Middle frontal gyrus (tissue), 1 donor: Measurements from ENCODE around the gene DBN1.
"Not testable (repeated sequence)": the region's sequence is repeated elsewhere in the genome, so short reads cannot be mapped to it uniquely, and the experiment has no call there.

Source experiments
- DNase-seq: peaks from one replicate; pipeline ENCODE4 v3.0.0-alpha.2; 2015; ENCODE audit warnings: low spot score; ENCODE audit errors: extremely low spot score

The DBN1 gene

DNA sequence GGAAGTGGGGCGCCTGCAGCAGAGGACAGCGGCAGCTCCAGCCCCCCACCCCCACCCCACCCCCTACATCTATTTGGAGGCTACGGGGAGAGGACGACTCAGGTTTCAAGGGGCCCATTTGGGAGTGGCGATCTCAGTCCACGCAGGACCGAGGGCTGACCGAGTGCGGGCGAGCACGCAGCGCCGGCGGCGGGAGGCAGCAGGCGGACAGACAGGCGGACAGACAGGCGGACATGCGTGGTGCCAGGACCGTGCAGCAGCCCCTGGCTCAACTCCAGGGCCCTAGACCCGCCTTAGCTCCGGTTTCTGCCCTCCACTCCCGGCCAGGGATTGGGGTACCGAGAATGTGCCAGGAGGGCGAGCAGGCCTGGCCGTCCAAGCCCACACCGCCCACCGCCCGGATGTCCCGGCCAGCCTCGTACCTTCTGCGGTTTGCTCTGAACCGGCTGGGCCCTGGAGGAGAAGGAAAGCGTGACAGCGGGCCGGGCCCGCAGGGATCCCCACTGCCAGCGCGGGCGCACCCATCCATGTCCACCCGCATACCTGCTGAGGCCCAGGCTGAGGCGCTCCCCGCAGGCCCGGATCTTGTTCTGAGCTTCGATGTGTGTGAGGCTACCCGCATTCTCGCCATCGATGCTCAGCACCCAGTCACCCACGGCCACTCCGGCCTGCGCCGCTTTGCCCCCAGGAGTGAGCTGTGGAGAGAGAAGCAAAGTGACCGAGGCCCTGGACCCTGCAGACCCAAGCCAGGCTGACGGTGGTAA lies 18.7 kb upstream of the DBN1 start:
- DNase-seq: no peak

DNA sequence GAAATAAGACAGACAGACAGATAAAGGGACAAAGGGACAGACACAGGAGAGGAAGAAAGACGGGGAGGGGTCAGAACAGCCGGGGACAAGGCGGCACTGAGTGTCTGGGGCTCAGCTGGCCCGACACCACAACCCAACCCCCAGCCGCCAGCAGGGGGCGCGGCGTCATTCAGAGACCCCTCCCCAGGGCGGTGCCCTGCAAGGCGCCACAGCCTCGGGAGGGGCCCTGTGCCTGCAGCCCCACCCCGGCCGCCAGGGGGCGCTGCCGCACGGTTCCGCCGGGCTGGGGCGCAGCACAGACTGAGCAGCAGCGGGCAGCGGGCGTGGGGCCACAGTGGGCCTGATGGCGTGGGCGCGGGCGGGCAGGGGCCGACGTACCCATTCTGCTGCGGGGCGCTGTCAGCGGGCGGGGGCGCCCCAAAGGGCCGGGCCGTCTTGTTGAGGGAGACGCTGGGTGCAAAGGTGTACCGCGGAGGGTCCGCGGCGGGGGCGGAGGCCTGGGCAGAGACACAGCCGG lies 18.1 kb upstream of the DBN1 start:
- no peak for DNase-seq

DNA sequence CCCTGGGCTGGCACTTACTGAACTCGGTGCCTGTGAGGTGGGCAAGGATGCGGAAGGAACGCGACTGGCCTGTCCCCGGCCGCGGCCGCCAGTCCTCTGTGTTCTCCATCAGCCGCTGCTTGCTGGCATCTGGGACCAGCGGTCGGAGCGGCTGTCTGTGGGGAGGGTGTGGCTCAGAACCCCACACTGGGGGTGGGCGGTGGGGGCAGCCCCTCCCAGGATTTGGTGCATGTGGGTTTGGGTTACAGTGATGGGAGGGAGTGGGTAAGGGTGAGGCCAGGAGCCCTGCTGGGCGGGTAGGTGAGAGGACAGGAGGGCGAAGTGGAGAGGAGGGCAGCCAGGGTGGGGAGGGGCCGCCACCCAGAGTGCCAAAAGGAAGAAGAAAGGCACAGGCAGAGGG lies 17.6 kb upstream of the DBN1 start:
- no peak for DNase-seq

DNA sequence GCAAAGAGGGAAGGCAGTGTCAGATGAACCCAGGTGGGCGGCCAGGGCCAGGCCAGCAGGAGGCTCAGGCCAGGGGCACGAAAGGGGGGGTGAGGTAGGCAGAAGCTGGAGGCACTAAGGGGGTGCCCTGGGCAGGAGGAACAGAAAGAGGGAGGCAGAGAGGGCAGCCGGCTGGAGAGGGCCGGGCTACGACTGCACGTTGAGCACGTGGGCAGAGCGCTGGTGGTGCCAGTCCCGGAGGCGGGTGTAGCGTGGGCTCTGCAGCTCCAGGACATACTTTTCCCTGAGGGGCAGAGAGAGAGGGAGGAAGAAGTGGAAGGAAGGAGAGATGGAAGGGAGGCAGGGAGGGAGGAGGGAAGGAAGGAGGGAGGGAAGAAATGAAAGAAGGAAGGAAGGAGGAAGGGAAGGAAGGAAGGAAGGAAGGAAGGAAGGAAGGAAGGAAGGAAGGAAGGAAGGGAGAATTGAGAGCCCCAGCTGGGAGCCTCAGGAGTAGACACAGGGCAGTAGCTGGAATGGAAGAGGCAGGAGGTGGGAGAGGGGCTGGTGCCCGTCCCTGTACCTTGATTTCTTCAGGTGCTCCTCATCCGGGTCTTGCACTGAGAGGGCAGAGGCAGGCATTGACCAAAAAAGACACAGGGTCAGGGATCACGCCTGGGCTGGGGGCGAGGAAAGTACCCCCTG lies 17.0 kb upstream of the DBN1 start:
- DNase-seq: no peak

DNA sequence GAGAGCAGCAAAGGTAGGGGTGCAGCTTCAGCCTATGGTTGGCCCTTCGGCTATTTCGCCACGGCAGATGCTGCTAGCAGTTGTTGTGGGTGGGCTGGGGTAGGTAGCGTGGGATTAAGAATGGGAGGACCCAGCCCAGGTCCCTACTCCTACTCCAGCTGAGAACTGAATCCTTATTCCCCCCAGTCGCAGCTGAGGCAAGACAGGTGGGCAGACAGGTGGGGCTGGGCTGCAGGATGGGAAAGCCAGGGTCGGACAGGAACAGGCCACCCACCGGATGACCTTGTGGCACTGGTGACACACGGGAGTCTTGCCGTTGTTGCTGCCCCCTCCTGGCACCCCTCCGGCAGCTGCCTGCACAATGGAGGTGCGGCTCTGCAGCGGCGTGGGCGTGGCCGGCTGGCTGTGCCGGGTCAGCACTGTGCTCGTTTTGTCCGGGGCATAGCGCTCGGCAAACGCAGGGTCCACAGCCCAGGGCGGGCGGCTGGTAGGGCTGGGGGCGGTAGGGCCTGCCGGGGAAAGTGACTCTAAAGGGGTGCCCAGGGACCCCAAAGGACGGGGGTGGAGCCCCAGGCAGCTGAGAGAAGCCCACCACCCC lies 15.8 kb upstream of the DBN1 start:
- no peak for DNase-seq

DNA sequence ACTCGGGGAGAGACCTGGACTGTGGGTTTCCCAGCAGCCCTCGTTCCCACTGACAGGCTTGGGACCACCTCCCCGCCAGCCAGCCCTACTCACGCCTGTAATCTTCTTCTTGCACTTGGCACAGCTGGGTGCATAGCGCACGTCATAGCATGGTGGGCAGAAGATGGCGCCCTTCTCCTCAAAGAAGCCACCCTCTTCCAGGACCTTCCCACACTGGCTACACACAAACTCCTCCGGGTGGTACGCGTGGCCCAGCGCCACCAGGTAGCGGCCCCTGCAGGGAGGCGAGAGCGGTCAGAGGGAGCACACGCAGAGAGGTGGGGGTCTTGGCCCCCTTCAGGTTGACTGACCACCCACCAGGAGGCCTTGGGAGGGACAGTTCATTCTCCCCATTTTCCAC lies 14.5 kb upstream of the DBN1 start:
- no peak for DNase-seq

DNA sequence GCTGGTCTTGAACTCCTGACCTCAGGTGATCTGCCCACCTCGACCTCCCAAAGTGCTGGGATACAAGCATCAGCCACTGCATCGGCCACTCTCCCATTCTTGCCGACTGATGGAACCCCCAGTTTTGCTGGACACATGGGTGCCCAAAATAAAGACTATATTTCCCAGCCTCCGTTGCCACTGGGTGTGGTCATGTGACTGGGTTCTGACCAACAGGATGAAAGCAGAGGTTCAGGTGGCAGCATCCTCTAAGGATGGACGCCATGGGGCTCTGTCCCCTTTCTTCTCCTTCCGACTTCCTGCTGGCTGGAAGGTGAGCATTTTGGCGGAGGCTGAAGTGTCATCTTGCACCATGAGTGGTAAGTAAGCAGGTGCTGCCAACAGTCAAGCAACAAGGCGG lies 13.7 kb upstream of the DBN1 start:
- no peak for DNase-seq

DNA sequence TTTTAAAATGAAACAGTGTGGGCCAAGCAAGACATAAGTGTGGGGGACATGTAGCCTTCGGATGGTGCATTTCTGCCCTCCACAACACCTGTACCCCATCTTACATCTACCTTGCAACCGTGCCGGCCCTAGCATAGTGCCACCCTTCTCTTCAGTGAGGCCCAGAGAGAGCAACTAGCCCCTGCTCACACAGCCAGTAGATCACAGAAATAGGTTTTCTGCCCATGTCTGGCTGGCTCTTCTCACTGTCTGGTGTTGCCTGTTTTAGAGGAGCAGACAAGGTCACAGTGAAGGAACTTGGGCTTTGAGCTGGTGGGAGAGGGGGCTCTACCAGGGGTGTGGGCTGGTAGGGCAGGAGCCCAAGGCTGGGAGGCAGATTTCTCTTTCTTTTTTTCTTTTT lies 12.8 kb upstream of the DBN1 start:
- no peak for DNase-seq

DNA sequence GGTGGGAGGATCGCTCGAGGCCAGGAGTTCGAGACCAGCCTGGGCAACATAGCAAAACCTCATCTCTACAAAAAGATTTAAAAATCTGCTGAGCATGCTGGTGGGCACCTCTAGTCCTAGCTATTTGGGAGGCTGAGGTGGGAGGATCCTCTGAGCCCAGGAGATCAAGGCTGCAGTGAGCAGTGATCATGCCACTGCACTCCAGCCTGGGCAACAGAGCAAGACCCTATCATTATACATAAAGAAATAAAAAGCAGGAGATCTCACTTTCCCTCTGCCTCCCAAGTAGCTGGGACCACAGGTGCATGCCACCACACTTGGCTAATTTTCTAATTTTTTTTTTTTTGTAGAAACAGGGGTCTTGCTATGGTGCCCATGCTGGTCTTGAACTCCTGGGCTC lies 12.3 kb upstream of the DBN1 start:
- DNase-seq: not testable (repeated sequence)

DNA sequence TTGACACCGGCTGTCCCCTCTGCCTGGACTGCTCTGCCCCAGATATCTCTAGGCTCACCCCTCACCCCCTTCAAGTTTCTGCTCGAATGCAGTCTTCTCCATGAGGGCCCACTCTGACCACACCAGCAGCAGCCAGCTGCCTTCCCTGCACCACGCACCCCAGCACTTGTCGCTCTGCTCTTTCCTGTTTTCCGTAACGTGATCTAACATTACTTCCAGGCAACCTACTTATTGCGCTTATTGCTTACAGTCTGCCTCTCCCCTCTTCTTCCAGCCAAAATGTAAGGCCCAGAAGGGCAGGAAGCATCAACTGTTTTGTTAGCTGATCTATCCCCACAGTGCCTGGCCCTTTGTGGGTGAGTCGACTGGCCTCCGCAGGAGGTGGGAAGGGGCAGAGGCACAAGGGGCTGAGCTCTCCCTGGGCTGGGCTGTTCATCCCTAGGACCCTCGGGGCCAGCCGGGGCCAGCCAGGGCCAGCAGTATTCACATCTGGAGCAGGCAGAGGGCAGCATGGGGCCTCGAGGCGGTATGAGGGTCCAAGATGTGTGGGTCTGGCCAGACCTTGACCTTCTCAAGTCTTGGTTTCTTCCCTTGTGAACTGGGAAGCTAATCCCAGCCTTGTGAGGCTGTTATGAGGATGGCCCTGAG lies 11.6 kb upstream of the DBN1 start:
- DNase-seq: no peak

DNA sequence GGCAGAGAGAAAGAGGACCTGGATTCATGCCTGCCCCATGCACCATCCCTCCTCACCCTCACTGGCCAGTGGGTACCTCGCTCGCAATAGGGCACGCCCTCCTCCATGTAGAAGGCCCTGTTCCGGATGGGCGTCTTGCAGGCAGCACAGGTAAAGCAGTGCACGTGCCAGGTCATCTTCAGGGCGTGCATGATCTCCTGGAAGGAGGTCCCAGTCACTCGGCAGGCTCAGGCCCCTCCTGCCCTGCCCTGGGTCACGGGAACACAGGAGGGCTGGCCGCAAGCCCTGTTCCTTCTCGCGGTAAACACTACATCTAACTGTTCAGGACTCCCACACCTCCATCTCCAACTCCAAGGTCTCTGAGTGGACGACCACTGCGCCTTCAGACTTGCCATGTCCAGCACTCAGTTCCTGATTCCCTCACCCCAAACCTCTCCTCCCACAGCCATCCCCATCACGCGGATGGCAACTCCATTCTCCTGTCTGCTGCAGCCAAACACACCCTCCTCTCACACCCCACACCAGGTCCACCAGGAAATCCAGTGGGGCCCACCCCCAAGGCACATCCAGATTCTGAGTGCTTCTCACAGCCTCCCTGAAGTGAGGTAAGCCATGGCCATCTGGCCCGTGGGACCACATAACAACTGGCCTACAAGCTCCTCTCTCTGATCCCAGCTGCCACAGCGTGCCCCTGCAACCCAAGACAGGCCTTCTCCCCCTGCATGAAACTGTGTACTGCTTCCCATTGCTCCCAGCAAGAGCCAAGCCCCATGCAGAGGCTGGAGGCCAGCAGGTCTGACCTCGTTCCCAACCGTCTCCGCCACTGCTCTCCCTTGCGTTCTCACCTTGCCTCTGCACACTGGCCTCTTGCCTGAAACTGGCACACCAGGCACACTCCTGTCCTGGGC lies 10.8 kb upstream of the DBN1 start:
- DNase-seq: no peak

DNA sequence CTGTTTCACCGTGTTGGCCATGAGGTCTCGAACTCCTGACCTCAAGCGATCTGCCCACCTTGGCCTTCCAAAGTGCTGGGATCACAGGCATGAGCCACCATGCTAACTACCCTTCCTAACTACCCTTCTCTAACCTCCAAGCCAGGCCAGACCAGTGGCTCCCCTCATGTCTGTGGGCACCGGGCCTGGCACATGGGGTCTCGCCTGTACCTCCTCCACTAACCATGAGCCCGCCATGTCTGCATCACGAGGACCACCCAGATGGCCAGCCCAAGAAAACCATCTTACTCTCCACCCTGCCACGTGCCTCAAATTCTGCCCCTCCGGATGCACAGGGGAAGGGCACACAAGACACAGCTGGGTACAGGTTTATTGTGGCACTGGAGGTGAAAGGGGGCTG lies 9.6 kb upstream of the DBN1 start:
- no peak for DNase-seq

DNA sequence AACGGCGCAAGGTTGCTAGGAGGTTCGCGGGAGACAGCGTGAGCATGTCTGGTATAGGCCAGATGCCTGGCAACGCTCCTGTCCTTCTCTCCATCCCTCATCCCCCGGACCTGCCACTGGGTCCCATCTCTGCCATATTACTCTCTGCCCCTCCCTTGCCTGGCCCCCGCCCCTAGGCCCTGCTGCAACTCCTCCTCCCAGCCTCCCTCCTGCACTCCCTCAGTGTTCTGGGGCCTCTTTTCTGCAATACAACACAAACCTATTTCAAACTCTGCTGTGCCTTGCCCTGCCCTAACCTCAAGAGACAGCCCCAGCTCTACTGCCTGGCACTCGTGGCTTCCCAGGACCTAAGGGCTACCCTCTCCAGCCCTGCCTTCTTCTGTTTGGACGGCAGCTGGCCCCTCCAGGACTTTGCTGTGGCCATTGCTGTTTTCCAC lies 8.9 kb upstream of the DBN1 start:
- no peak for DNase-seq

DNA sequence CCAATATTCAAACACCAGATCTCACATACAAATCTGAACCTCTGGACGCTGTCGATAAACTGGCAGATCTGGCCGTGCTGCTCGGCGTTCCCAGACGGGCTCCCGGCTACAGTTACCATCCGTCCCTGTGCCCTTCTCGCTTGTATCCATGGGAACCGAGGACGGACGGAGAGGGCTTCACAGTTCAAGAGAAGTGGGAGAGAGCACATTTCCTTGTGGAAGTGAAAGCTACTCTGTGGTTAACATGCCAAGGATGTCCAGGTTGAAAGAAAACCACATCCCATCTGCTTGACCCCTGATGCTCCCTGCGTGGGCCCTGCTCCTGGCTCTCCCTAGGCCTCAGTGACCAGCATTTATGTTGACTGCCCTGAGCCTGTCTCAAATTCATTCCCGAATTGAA lies 6.3 kb upstream of the DBN1 start:
- DNase-seq: no peak

DNA sequence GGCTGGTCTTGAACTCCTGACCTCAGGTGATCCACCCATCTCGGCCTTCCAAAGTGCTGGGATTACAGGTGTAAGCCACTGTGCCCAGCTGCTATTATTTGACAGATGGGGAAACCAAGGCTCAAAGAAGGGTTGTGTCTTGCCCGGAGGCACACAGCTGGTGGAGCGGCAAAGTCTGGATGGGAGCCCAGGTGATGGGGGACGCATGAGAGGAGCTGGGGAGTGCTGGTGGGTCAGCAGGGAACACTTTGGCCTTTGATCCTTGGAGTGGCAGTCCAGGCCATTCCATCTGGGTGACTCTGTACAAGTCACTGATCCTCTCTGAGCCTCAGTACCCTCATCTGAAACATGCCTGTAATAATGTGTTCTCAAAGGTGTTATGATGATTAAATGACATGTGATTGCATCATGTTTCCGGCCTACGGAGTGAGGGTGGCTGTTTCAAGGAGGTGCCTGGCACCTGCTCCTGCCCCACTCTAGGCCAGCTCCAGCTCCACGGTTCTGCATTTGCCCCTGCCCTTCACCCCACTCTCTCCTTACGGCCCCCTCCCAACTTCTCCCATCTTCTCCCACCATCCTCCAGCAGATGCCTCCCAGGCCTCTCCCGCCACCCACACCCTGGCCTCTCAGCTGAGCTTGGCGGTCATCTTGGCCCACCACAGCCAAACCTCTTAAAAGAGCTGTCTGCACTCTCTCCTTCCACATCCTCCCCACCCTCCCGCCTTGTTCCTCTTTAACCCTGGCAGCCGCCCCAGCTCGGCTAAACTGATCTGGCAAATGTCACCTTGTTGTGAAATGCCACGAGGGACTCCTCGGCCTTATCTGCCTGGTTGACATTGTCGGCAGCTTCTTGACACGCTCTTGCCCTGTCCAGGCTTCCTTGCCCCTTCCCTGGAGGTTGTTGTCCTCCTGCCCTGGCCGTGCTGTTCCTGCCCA lies 5.5 kb upstream of the DBN1 start:
- no peak for DNase-seq

DNA sequence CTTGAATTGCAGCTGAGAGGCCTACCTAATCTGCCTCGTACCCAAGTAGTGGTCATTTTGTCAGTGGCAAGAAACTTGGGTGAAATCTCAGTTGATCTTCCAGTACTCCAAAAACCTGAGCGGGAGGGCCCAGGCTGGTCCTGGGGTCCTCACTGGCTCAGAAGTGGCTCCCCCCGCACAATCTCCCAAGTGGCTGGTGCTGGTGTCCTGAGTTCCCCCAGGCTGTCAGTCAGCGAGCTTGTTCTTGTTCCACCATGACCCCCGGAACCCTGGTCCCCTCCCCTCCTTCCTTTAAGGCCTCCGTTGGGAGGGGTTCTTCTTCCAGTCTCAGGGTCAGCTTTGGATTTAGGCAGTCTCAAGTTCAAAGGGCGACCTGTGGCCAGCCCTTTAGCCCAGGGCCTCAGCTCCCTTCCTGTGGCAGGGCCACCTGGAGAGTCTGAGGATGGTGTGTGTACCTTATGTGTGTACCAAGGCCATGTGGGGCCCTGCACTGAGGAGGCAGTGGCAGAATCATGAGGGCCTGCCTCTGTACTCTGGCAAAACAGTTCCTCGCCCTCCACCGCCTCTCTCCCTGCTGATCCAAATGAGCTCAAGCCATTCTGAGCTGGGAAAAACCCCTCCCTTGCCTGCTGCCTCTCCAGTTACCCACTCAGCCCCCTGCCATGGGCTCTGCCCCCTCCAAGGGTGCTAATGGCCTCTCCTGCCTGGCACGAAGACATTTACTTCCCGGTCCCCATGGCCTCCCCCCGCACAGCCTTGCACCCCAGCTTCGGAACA lies 4.5 kb upstream of the DBN1 start:
- no peak for DNase-seq

DNA sequence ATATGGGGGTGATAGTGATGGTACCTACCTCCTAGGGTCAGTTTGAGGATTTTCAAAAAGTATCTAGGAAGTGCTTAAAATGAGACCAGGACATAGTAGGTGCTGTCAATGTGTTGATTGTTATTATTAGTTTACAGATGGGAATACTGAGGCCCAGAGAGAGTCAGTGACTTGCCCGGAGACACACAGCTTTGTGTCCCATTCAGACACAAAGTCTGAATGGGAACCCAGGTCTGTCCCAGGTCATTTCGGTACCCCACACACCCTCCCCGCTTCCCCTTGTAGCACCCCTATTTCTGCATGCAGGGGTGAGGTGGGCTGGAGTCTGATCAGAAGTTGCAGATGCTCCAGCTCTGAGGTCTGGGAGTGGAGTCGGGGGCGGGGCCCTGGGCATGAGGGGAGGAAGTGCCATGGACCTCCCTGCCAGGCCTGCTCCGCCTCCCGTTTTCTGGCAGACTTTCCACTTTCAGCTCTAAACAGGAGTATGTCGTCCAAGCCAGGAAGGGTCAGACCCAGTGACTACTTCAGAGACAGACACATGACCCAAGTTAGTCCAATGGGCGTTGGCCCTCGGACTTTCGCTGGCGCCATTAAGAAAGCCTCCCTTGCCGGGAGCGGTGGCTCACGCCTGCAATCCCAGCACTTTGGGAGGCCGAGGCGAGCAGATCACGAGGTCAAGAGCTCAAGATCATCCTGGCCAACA lies 3.2 kb upstream of the DBN1 start:
- DNase-seq: no peak
